ENCODE measurements around the gene ROBO4. TPM values are rescaled to one million over a fixed set of nuclear protein-coding genes. Genes with fewer than 3 reads are reported as not detected.
A peak's percentile ranks its signal among the peaks of the same experiment; 100 is the strongest.

ROBO4 gene
- total and polyA plus RNA-seq, 9 of the 15 experiments (the other 6 are each of a cell fraction or from before 2014, with no cell fraction given), result not detected

DNA sequence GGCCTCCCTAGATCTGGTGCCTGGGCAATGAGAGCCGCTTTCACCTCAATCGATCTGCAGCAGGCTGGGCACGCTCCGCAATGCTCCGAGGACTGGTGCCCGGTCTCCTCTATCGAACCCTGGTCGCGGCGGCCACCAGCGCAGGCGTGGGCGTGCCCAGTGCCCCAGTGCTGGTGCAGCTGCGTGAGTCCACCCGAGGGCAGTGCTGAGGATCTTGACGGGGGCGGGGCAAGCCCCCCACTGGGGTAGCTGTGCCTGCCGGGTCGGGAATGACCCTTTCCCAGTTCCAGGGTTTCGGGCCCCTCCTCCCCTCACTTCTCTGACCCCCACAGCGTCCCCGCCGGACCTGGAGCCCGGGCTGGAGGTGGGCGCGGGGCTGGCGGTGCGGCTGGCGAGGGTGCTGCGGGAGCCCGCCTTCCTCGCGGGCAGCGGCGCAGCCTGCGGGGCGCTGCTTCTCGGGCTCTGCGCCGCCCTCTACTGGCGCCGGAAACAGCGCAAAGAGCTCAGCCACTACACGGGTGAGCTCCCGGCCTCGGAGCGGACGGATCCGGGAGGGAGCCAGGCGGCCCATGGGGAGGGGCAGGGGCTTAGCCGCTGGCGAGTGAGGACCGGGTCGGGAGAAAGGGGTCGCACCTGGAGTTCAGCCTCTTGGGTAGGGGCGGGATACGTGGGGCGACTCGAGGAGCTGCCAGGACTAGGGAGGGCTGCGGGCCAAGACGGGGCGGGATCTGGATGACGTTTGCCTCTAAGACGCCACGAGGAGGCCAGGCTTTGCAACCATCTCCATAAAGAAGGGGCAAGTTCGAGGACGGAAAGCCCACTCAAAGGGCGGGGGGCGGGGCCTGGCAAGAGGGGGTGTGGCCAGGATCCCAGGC lies 21.5 kb downstream of the ROBO4 start (continued):
- TF ChIP-seq MYC (IDR thresholded peaks at IDR 0.05; ENCODE audit: low read depth, low read length) (0 out of 2 replicates have a peak, but pooled peaks have one; percentile 43), MYC (CRISPR knock-in tag; IDR thresholded peaks at IDR 0.05; ENCODE audit: borderline replicate concordance, low read depth) (no peak), SMAD4 (CRISPR knock-in tag; conservative IDR thresholded peaks at IDR 0.05) (no peak; the same call in 1 of the 2 replicates), DPF2 (IDR thresholded peaks at IDR 0.05) (0 out of 2 replicates have a peak, but pooled peaks have one; percentile 14), RAD51 (IDR thresholded peaks at IDR 0.05; ENCODE audit: borderline replicate concordance, low read depth) (no peak), ZNF274 (IDR thresholded peaks at IDR 0.05; ENCODE audit: borderline replicate concordance, low read depth, low read length) (no peak), HNRNPK (IDR thresholded peaks at IDR 0.05; ENCODE audit: low read depth, low read length, poor library complexity, severe bottlenecking) (peak; percentile 44), ZNF644 (tag; IDR thresholded peaks at IDR 0.05; ENCODE audit: low read depth) (no peak), TFE3 (CRISPR knock-in tag; IDR thresholded peaks at IDR 0.05) (no peak), ZNF740 (CRISPR knock-in tag; IDR thresholded peaks at IDR 0.05) (peak; percentile 69), ZNF740 (tag; IDR thresholded peaks at IDR 0.05) (no peak), PBX2 (CRISPR knock-in tag; IDR thresholded peaks at IDR 0.05; ENCODE audit: low read depth) (no peak), PBX2 (tag; conservative IDR thresholded peaks at IDR 0.05; ENCODE audit: low read depth) (no peak), GABPA (tag; conservative IDR thresholded peaks at IDR 0.05; ENCODE audit: low read depth) (peak; percentile 84), MLLT1 (IDR thresholded peaks at IDR 0.05) (0 out of 4 replicates have a peak, but pooled peaks of 1 of the 2 experiments have one; percentile 30), ZBTB1 (CRISPR knock-in tag; IDR thresholded peaks at IDR 0.05; ENCODE audit: borderline replicate concordance, low read depth) (peak; percentile 83), CBX3 (IDR thresholded peaks at IDR 0.05; ENCODE audit: borderline replicate concordance in 1 of 2, low read length in 2 of 2) (peak in 1 of 2 experiments; percentile 54; a peak in 1 of 3 replicates)
- TF ChIP-seq, protein P1, sequence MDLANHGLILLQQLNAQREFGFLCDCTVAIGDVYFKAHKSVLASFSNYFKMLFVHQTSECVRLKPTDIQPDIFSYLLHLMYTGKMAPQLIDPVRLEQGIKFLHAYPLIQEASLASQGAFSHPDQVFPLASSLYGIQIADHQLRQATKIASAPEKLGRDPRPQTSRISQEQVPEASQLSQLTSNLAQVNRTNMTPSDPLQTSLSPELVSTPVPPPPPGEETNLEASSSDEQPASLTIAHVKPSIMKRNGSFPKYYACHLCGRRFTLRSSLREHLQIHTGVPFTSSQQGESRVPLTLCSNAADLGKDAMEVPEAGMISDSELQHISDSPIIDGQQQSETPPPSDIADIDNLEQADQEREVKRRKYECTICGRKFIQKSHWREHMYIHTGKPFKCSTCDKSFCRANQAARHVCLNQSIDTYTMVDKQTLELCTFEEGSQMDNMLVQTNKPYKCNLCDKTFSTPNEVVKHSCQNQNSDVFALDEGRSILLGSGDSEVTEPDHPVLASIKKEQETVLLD (IDR thresholded peaks at IDR 0.05), result 0 out of 2 replicates have a peak, but pooled peaks have one; percentile 31

All from K562 (cell line).